DLD1 (cell line): ENCODE data around the gene LSAMP.

ENCODE experiments used
- in situ Hi-C: cut with HindIII; loops from 2 replicates; pipeline ENCODE4 v1.10.0; 2017; ENCODE audit warnings: low sequenced_read_pairs

LSAMP gene

GRCh38 chr3:116064646-116065045 lies 380.6 kb downstream of the LSAMP start:
- in situ Hi-C loops, result no loop called here

GRCh38 chr3:116059421-116060096 lies 385.7 kb downstream of the LSAMP start:
- in situ Hi-C loops, result no loop called here

- in situ Hi-C loops, result no loop called here
Measured at GRCh38 chr3:116058844-116059243, 386.4 kb downstream of the LSAMP start.

GRCh38 chr3:116057400-116058006 lies 387.8 kb downstream of the LSAMP start:
- in situ Hi-C loops, result no loop called here

GRCh38 chr3:116056280-116056679 lies 389.0 kb downstream of the LSAMP start:
- in situ Hi-C loops, result no loop called here

- in situ Hi-C loops, result no loop called here
Measured at GRCh38 chr3:116053017-116053416, 392.3 kb downstream of the LSAMP start.

GRCh38 chr3:116052602-116053001 lies 392.7 kb downstream of the LSAMP start:
- in situ Hi-C loops, result no loop called here

GRCh38 chr3:116051586-116051985 lies 393.7 kb downstream of the LSAMP start:
- in situ Hi-C loops, result no loop called here

GRCh38 chr3:116051040-116051439 lies 394.2 kb downstream of the LSAMP start:
- in situ Hi-C loops, result no loop called here

- in situ Hi-C loops, result no loop called here
Measured at GRCh38 chr3:116050311-116050915, 394.9 kb downstream of the LSAMP start.

- in situ Hi-C loops, result no loop called here
Measured at GRCh38 chr3:116048991-116049390, 396.3 kb downstream of the LSAMP start.

GRCh38 chr3:116046350-116046749 lies 398.9 kb downstream of the LSAMP start:
- in situ Hi-C loops, result no loop called here

GRCh38 chr3:116045314-116045713 lies 400.0 kb downstream of the LSAMP start:
- in situ Hi-C loops, result no loop called here

- in situ Hi-C loops, result no loop called here
Measured at GRCh38 chr3:116040152-116040551, 405.1 kb downstream of the LSAMP start.

GRCh38 chr3:116039651-116039985 lies 405.7 kb downstream of the LSAMP start:
- in situ Hi-C loops, result no loop called here

GRCh38 chr3:116038968-116039650 lies 406.2 kb downstream of the LSAMP start:
- in situ Hi-C loops, result no loop called here

GRCh38 chr3:116037954-116038911 lies 407.1 kb downstream of the LSAMP start:
- in situ Hi-C loops, result no loop called here

GRCh38 chr3:116035429-116035828 lies 409.9 kb downstream of the LSAMP start:
- in situ Hi-C loops, result no loop called here

- in situ Hi-C loops, result no loop called here
Measured at GRCh38 chr3:116034794-116035193, 410.5 kb downstream of the LSAMP start.

- in situ Hi-C loops, result no loop called here
Measured at GRCh38 chr3:116034086-116034485, 411.2 kb downstream of the LSAMP start.

- in situ Hi-C loops, result no loop called here
Measured at GRCh38 chr3:116033516-116033915, 411.8 kb downstream of the LSAMP start.
